IPS-18c (cell line): ENCODE data around the gene PCED1B.
"Not testable (repeated sequence)": the region's sequence is repeated elsewhere in the genome, so short reads cannot be mapped to it uniquely, and the experiment has no call there.

Experiments
- H3K4me3 ChIP-seq: 2 replicates; pipeline ENCODE4 v1.7.0; 2013; ENCODE audit warnings: low read depth, mild to moderate bottlenecking, low read length, moderate library complexity; ENCODE audit not compliant: insufficient read depth
- H3K9me3 ChIP-seq: one replicate; pipeline ENCODE4 v1.6.1; 2013; ENCODE audit warnings: mild to moderate bottlenecking, low read length, moderate library complexity; ENCODE audit not compliant: control insufficient read depth, insufficient read depth

Gene PCED1B

GRCh38 chr12:47102845-47103651 is 23.6 kb downstream of the PCED1B start:
- Histone ChIP-seq H3K9me3 (no peaks in the 10 kb centered on the region), H3K4me3 (no peak overlapping the region)

GRCh38 chr12:47105914-47106674 is 26.7 kb downstream of the PCED1B start:
- no peak overlapping the region for H3K4me3 ChIP-seq
- H3K9me3 ChIP-seq, result no peaks in the 10 kb centered on the region

- H3K4me3 ChIP-seq, result no peak overlapping the region
Measured at GRCh38 chr12:47107446-47107845, 28.0 kb downstream of the PCED1B start.

GRCh38 chr12:47107926-47108325 is 28.5 kb downstream of the PCED1B start:
- no peaks in the 10 kb centered on the region for H3K9me3 ChIP-seq
- no peak overlapping the region for H3K4me3 ChIP-seq

More at GRCh38 chr12:47107446-47107845, 28.0 kb downstream of the PCED1B start:
- no peaks in the 10 kb centered on the region for H3K9me3 ChIP-seq

GRCh38 chr12:47110011-47110541 is 30.7 kb downstream of the PCED1B start:
- H3K4me3 ChIP-seq, result no peak overlapping the region

GRCh38 chr12:47110718-47111391 is 31.4 kb downstream of the PCED1B start:
- H3K4me3 ChIP-seq, result no peak overlapping the region
- no peaks in the 10 kb centered on the region for H3K9me3 ChIP-seq

More at GRCh38 chr12:47110011-47110541, 30.7 kb downstream of the PCED1B start:
- H3K9me3 ChIP-seq, result no peaks in the 10 kb centered on the region

GRCh38 chr12:47111392-47111778 is 32.0 kb downstream of the PCED1B start:
- H3K9me3 ChIP-seq, result no peaks in the 10 kb centered on the region

GRCh38 chr12:47111854-47112253 is 32.4 kb downstream of the PCED1B start:
- Histone ChIP-seq H3K4me3 (no peak overlapping the region), H3K9me3 (no peaks in the 10 kb centered on the region)

More at GRCh38 chr12:47111392-47111778, 32.0 kb downstream of the PCED1B start:
- no peak overlapping the region for H3K4me3 ChIP-seq

GRCh38 chr12:47112679-47113078 is 33.3 kb downstream of the PCED1B start:
- no peaks in the 10 kb centered on the region for H3K9me3 ChIP-seq
- H3K4me3 ChIP-seq, result no peak overlapping the region

- Histone ChIP-seq H3K9me3 (no peaks in the 10 kb centered on the region), H3K4me3 (no peak overlapping the region)
Measured at GRCh38 chr12:47114481-47114892, 35.1 kb downstream of the PCED1B start.

GRCh38 chr12:47117305-47117704 is 37.9 kb downstream of the PCED1B start:
- not testable (repeated sequence) for H3K4me3 ChIP-seq, H3K9me3 ChIP-seq

- Histone ChIP-seq H3K4me3 (no peak overlapping the region), H3K9me3 (no peaks in the 10 kb centered on the region)
Measured at GRCh38 chr12:47120736-47121135, 41.3 kb downstream of the PCED1B start.

GRCh38 chr12:47121146-47121545 is 41.7 kb downstream of the PCED1B start:
- H3K9me3 ChIP-seq, result no peaks in the 10 kb centered on the region
- H3K4me3 ChIP-seq, result no peak overlapping the region

- Histone ChIP-seq H3K4me3 (no peak overlapping the region), H3K9me3 (no peaks in the 10 kb centered on the region)
Measured at GRCh38 chr12:47122602-47123001, 43.2 kb downstream of the PCED1B start.

GRCh38 chr12:47123730-47124129 is 44.3 kb downstream of the PCED1B start:
- no peak overlapping the region for H3K4me3 ChIP-seq
- no peaks in the 10 kb centered on the region for H3K9me3 ChIP-seq

- no peaks in the 10 kb centered on the region for H3K9me3 ChIP-seq
- H3K4me3 ChIP-seq, result no peak overlapping the region
Measured at GRCh38 chr12:47124451-47124850, 45.0 kb downstream of the PCED1B start.

GRCh38 chr12:47126246-47126645 is 46.8 kb downstream of the PCED1B start:
- H3K4me3 ChIP-seq, result no peak overlapping the region
- H3K9me3 ChIP-seq, result peaks cover 2% of the 10 kb centered on the region
